Spinal cord (tissue), 10 donors: ENCODE data around the gene LAMP2. TPM values are rescaled to one million over a fixed set of nuclear protein-coding genes. Genes with fewer than 3 reads are reported as not detected.

Experiments
- DNase-seq, 6 donors: peaks; one replicate each; pipeline versions ENCODE4 v3.0.0 to v3.0.0-alpha.2; 2013 to 2015; ENCODE audit warnings: low spot score in 6 of 6, low read depth in 4 of 6
- H3K27ac ChIP-seq: one replicate; pipeline ENCODE4 v1.5.1; 2013; ENCODE audit warnings: low read depth, low read length, control low read depth
- H3K27me3 ChIP-seq: one replicate; pipeline ENCODE4 v1.6.1; 2013; ENCODE audit warnings: low read length; ENCODE audit not compliant: control insufficient read depth, insufficient read depth
- H3K36me3 ChIP-seq: one replicate; pipeline ENCODE4 v1.6.1; 2013; ENCODE audit warnings: low read length; ENCODE audit not compliant: control insufficient read depth, insufficient read depth
- H3K4me1 ChIP-seq: one replicate; pipeline ENCODE4 v1.6.1; 2013; ENCODE audit warnings: low read length; ENCODE audit not compliant: control insufficient read depth, insufficient read depth
- H3K4me3 ChIP-seq: one replicate; pipeline ENCODE4 v1.5.1; 2013; ENCODE audit warnings: low read depth, low read length, control low read depth
- H3K9me3 ChIP-seq: one replicate; pipeline ENCODE4 v1.6.1; 2013; ENCODE audit warnings: low read length; ENCODE audit not compliant: control insufficient read depth, insufficient read depth
- WGBS: methylation state at CpG from one replicate; pipeline ENCODE4 v1.1.5; 2013; ENCODE audit warnings: missing lambda C conversion rate; ENCODE audit not compliant: insufficient coverage; 5-methylcytosine and 5-hydroxymethylcytosine counted together
- polyA plus RNA-seq, 2 donors: library from polyadenylated mRNA; unstranded; fragments of 120-200 nt; gene quantifications; one replicate each; pipeline ENCODE4 v1.2.1, GENCODE V29; 2013; ENCODE audit not compliant: insufficient read length in 2 of 2
- small RNA-seq: library from RNA; depleted of rRNA; stranded (forward); fragments of <200 nt; gene quantifications from one replicate; pipeline ENCODE3, GENCODE V24; 2014; ENCODE audit warnings: low replicate concordance
- total RNA-seq, 2 donors: library from RNA; depleted of rRNA in 1 of 2; stranded (reverse); fragments of 120-200 nt in 1 of 2; fragments of >200 nt in 1 of 2; gene quantifications; one replicate each; pipeline versions ENCODE4 v1.2.3 to v1.2.4, GENCODE V29; 2013 to 2014
- donor health status: healthy.

Gene LAMP2
- total and polyA plus RNA-seq, 4 donors: 71.6 to 155 (median 107) TPM

DNA sequence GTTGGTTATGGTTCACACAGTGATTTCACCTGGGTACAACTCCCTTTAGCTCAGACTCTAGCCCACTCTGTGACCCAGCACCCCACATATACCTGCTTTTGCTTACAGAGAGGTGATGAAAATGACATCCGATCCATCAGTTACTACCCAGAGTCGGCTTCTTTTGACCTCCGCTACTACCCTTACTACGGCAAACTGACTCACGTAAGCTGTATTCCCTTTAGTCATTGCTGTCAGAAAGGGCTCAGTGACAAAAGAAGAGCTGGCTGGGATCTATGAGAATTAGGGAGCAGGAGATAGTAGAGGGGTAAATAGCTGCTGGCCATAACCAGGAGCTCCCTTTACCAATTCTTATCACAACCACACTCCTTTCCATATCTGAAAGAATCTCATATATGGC lies 90.5 kb downstream of the LAMP2 start:
- DNase-seq: no peak
- Histone ChIP-seq H3K4me1 (no peaks in the 10 kb centered on the region), H3K36me3 (no peaks in the 10 kb centered on the region), H3K27me3 (no peaks in the 10 kb centered on the region), H3K9me3 (no peaks in the 10 kb centered on the region), H3K4me3 (no peak overlapping the region), H3K27ac (no peak overlapping the region)
- WGBS: no CpG with 5 or more reads among the region's 5 CpGs

Small RNA genes lying within 50 kb of the gene (small RNA-seq; reads per million reads assigned to genes)
- not detected for gene RNU7-37P

Other genes with a start within 250 kb of the LAMP2 start
- 10 to 100 TPM; 19.6 to 38.7 TPM for gene ZBTB33, start 218.5 kb downstream of the LAMP2 start, total RNA-seq
- 10 to 100 TPM; 21.7 to 35.7 TPM for gene ZBTB33, start 218.5 kb downstream of the LAMP2 start, polyA plus RNA-seq
- gene TMEM255A, start 157.8 kb downstream of the LAMP2 start, total RNA-seq: 10 to 100 TPM in 1 of 2 donors, 1 to 10 TPM in 1; 8.8 to 43.9 TPM
- gene TMEM255A, start 157.8 kb downstream of the LAMP2 start, polyA plus RNA-seq: 10 to 100 TPM; 46.6 to 70.6 TPM
- under 1 TPM; 0.11 to 0.20 TPM for gene ATP1B4, start 107.2 kb downstream of the LAMP2 start, total RNA-seq
- gene ATP1B4, start 107.2 kb downstream of the LAMP2 start, polyA plus RNA-seq: under 1 TPM; 0.11 to 0.48 TPM
- gene CUL4B, start 91.7 kb upstream of the LAMP2 start, total RNA-seq: 10 to 100 TPM; 33.6 to 67.9 TPM
- 10 to 100 TPM; 52.4 to 66.6 TPM for gene CUL4B, start 91.7 kb upstream of the LAMP2 start, polyA plus RNA-seq
- gene MCTS1, start 134.8 kb upstream of the LAMP2 start, total RNA-seq: 10 to 100 TPM; 41.4 to 48.9 TPM
- gene MCTS1, start 134.8 kb upstream of the LAMP2 start, polyA plus RNA-seq: 10 to 100 TPM; 57.4 to 57.6 TPM
- gene C1GALT1C1, start 160.8 kb upstream of the LAMP2 start, total RNA-seq: 10 to 100 TPM; 32.2 to 32.7 TPM
- 10 to 100 TPM; 20.2 to 20.3 TPM for gene C1GALT1C1, start 160.8 kb upstream of the LAMP2 start, polyA plus RNA-seq